GM21390 (cell line): ENCODE data around the gene CPZ.

Source experiments
- ATAC-seq: cut with Tn5 transposase; IDR thresholded peaks from one replicate; pipeline ENCODE4 v1.9.1; 2021; ENCODE audit not compliant: unreplicated experiment

Gene CPZ

GRCh38 chr4:8593264-8594096, 915 bp downstream of the CPZ start:
- ATAC-seq: no peak

- no peak for ATAC-seq
These were observed 1.8 kb downstream of the CPZ start for GRCh38 chr4:8594097-8595038.

GRCh38 chr4:8595237-8596087, 2.9 kb downstream of the CPZ start:
- no peak for ATAC-seq

GRCh38 chr4:8596891-8597290, 4.3 kb downstream of the CPZ start:
- ATAC-seq: no peak

GRCh38 chr4:8597319-8597718, 4.8 kb downstream of the CPZ start:
- no peak for ATAC-seq

- ATAC-seq: no peak
These were observed 5.2 kb downstream of the CPZ start for GRCh38 chr4:8597791-8598190.

- no peak for ATAC-seq
These were observed 6.0 kb downstream of the CPZ start for GRCh38 chr4:8598391-8599090.

- ATAC-seq: no peak
These were observed 6.5 kb downstream of the CPZ start for GRCh38 chr4:8599091-8599460.

- no peak for ATAC-seq
These were observed 7.1 kb downstream of the CPZ start for GRCh38 chr4:8599657-8600056.

- ATAC-seq: no peak
These were observed 7.7 kb downstream of the CPZ start for GRCh38 chr4:8600266-8600665.

GRCh38 chr4:8600686-8601085, 8.1 kb downstream of the CPZ start:
- ATAC-seq: no peak

GRCh38 chr4:8601086-8601485, 8.5 kb downstream of the CPZ start:
- ATAC-seq: no peak

- no peak for ATAC-seq
These were observed 9.0 kb downstream of the CPZ start for GRCh38 chr4:8601556-8601955.

- no peak for ATAC-seq
These were observed 10.3 kb downstream of the CPZ start for GRCh38 chr4:8602686-8603430.

- ATAC-seq: no peak
These were observed 11.4 kb downstream of the CPZ start for GRCh38 chr4:8603931-8604330.

- ATAC-seq: no peak
These were observed 12.7 kb downstream of the CPZ start for GRCh38 chr4:8605289-8605688.

- no peak for ATAC-seq
These were observed 13.9 kb downstream of the CPZ start for GRCh38 chr4:8606476-8606875.

GRCh38 chr4:8606966-8607365, 14.4 kb downstream of the CPZ start:
- no peak for ATAC-seq

GRCh38 chr4:8607603-8608481, 15.3 kb downstream of the CPZ start:
- ATAC-seq: no peak
